Keratinocyte (primary cell): ENCODE results near the gene BAG5. TPM values are rescaled to one million over a fixed set of nuclear protein-coding genes. Genes with fewer than 3 reads are reported as not detected.

Experiments
- DNase-seq: peaks from one replicate; pipeline ENCODE4 v3.0.0-alpha.2; 2011; ENCODE audit warnings: low read depth, missing footprints, low spot score
- FAIRE-seq: peaks from 2 replicates; lab custom pipeline; 2011; peaks lifted over from hg19 to GRCh38; lab: Jason Lieb, UNC
- H2AFZ ChIP-seq: 2 replicates; pipeline ENCODE4 v1.6.0; 2012; ENCODE audit warnings: low read length, control low read depth, inconsistent platforms; ENCODE audit not compliant: control insufficient read depth
- H3K27ac ChIP-seq: 2 replicates; pipeline ENCODE4 v1.5.1; 2011; ENCODE audit warnings: low read length; ENCODE audit not compliant: control insufficient read depth, insufficient read depth
- H3K27me3 ChIP-seq: 3 replicates; pipeline ENCODE4 v1.6.0; 2011; ENCODE audit warnings: low read length; ENCODE audit not compliant: control insufficient read depth, insufficient read depth; ENCODE audit errors: extremely low read depth
- H3K36me3 ChIP-seq, 2 experiments: 2 replicates in 1 of 2; 3 replicates in 1 of 2; pipeline ENCODE4 v1.5.1; 2011; ENCODE audit warnings: low read length in 2 of 2, mild to moderate bottlenecking in 1 of 2; ENCODE audit not compliant: control insufficient read depth in 2 of 2, insufficient read depth in 2 of 2; ENCODE audit errors: extremely low read depth in 1 of 2
- H3K4me1 ChIP-seq: 3 replicates; pipeline ENCODE4 v1.5.1; 2011; ENCODE audit warnings: low read length; ENCODE audit not compliant: control insufficient read depth, insufficient read depth; ENCODE audit errors: extremely low read depth
- H3K4me2 ChIP-seq: 3 replicates; pipeline ENCODE4 v1.6.0; 2011; ENCODE audit warnings: low read depth, low read length; ENCODE audit not compliant: control insufficient read depth, insufficient read depth; ENCODE audit errors: extremely low read depth
- H3K4me3 ChIP-seq, 3 experiments: fragments of 200-600 bp in 1 of 3; sonication (generic) in 1 of 3; 2 replicates in 2 of 3; 3 replicates in 1 of 3; pipeline ENCODE4 v1.5.1; 2011 to 2016; ENCODE audit warnings: low read length in 3 of 3, mild to moderate bottlenecking in 3 of 3, control low read depth in 2 of 3, inconsistent platforms in 1 of 3, low read depth in 1 of 3, mixed read lengths in 1 of 3, mixed run types in 1 of 3, moderate library complexity in 1 of 3; ENCODE audit not compliant: control insufficient read depth in 2 of 3, insufficient read depth in 2 of 3; ENCODE audit errors: extremely low read depth in 1 of 3
- H3K79me2 ChIP-seq: 2 replicates; pipeline ENCODE4 v1.6.0; 2012; ENCODE audit warnings: low read length; ENCODE audit not compliant: control insufficient read depth, insufficient read depth
- H3K9ac ChIP-seq: 3 replicates; pipeline ENCODE4 v1.6.0; 2011; ENCODE audit warnings: low read length; ENCODE audit not compliant: control insufficient read depth, insufficient read depth; ENCODE audit errors: extremely low read depth
- H3K9me1 ChIP-seq: 3 replicates; pipeline ENCODE4 v1.6.0; 2011; ENCODE audit warnings: low read length; ENCODE audit not compliant: control insufficient read depth, insufficient read depth; ENCODE audit errors: extremely low read depth
- H3K9me3 ChIP-seq: 2 replicates; pipeline ENCODE4 v1.5.1; 2012; ENCODE audit warnings: low read depth, low read length; ENCODE audit not compliant: control insufficient read depth
- H4K20me1 ChIP-seq: 3 replicates; pipeline ENCODE4 v1.6.0; 2011; ENCODE audit warnings: low read length; ENCODE audit not compliant: control insufficient read depth, insufficient read depth; ENCODE audit errors: extremely low read depth
- EZH2 ChIP-seq: IDR thresholded peaks from one replicate; pipeline ENCODE4 v1.6.1; 2012; ENCODE audit warnings: inconsistent platforms, mild to moderate bottlenecking, low read length, moderate library complexity
- dilution Hi-C: fragments of 300-500 bp; cut with MboI; formaldehyde crosslinking; loops from one replicate; pipeline ENCODE4 v1.7.0; 2020; ENCODE audit warnings: low sequenced_read_pairs; ENCODE audit not compliant: extremely low pct_ligation_motif_present
- polyA plus RNA-seq, 5 experiments: library from polyadenylated mRNA; depleted of rRNA in 3 of 5; stranded (reverse) in 3 of 5; stranded (forward) in 1 of 5; unstranded in 1 of 5; fragments of >200 nt; gene quantifications; 1 replicate in 1 of 5; 2 replicates in 3 of 5; 3 replicates in 1 of 5; pipeline versions ENCODE4 v1.2.1 to v1.2.3, GENCODE V29; 2011 to 2012; ENCODE audit warnings: missing spikeins in 2 of 5, low read depth in 1 of 5, low replicate concordance in 1 of 5
- TF ChIP-seq, protein P1 (sequence below), 3 experiments: IDR thresholded peaks in 1 of 3; conservative IDR thresholded peaks in 1 of 3; optimal IDR thresholded peaks in 1 of 3; 2 replicates in 2 of 3; 3 replicates in 1 of 3; pipeline versions ENCODE3 to v1.5.1; 2011; ENCODE audit warnings: low read length in 3 of 3, mild to moderate bottlenecking in 3 of 3, moderate library complexity in 2 of 3, control low read depth in 1 of 3, inconsistent platforms in 1 of 3; ENCODE audit not compliant: insufficient read depth in 2 of 3; ENCODE audit errors: extremely low read depth in 1 of 3

BAG5 gene
- polyA plus RNA-seq, 1 donor (not counting 4 experiments of a cell fraction or from before 2014, with no cell fraction given) = 14.4 TPM

DNA sequence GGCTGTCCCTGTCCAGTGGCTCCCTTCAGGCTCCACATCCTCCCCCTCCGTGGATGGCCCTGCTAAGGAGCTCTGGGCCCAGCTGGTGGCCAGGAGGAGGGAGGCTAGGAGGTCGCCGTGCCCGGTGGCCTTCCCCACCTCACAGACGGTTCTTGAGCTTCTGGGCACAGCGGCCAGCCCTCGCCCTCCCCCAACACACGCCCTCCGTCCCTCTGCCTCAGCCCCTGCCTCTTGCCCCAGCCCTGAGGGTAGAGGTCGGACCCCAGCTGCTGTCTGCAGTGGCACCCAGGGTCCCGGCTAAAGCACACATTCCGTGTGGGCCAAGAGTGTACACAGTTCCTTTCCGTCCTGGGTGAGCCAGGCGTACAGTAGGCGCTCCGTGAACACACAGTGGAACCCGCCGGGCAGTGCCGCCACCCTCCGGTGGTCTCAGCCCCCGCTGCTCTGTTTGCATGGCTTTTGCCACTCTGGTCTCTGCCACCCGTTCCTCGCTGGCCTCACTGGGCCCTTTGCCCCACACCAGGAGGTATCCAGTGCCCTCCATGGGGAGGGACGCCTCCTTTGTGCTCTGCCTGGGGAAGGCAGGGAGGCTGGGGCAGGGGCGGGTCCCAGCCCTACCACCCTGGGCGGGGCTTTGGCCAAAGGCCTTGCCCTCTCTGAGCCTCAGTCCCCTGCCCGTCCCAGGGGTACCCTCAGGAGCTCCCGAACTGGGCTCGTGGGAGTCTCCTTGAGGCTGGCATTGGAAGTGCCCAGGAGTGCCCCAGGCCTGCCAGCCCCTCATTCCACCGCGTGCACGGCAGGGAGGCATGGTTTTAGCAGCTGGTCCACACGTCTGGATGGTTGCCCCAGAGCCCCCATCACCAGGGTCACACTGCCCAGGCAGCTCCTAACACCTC lies 20.5 kb downstream of the BAG5 start:
- FAIRE-seq (no peak), DNase-seq (no peak)
- dilution Hi-C loops = no loop called here
- Histone ChIP-seq H2AFZ (no peak overlapping the region), H3K4me3 (no peak overlapping the region), H3K79me2 (no peaks in the 10 kb centered on the region), H3K27me3 (no peaks in the 10 kb centered on the region), H3K36me3 (no peaks in the 10 kb centered on the region), H3K4me1 (peaks cover 31% of the 10 kb centered on the region), H3K9me1 (no peaks in the 10 kb centered on the region), H4K20me1 (peaks cover 6% of the 10 kb centered on the region), H3K27ac (no peak overlapping the region), H3K4me2 (peak overlapping the region; percentile 37), H3K9me3 (no peaks in the 10 kb centered on the region), H3K9ac (no peak overlapping the region)
- TF ChIP-seq, protein P1, sequence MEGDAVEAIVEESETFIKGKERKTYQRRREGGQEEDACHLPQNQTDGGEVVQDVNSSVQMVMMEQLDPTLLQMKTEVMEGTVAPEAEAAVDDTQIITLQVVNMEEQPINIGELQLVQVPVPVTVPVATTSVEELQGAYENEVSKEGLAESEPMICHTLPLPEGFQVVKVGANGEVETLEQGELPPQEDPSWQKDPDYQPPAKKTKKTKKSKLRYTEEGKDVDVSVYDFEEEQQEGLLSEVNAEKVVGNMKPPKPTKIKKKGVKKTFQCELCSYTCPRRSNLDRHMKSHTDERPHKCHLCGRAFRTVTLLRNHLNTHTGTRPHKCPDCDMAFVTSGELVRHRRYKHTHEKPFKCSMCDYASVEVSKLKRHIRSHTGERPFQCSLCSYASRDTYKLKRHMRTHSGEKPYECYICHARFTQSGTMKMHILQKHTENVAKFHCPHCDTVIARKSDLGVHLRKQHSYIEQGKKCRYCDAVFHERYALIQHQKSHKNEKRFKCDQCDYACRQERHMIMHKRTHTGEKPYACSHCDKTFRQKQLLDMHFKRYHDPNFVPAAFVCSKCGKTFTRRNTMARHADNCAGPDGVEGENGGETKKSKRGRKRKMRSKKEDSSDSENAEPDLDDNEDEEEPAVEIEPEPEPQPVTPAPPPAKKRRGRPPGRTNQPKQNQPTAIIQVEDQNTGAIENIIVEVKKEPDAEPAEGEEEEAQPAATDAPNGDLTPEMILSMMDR (optimal IDR thresholded peaks at IDR 0.05 in 1 of 3, IDR thresholded peaks at IDR 0.05 in 1 of 3, conservative IDR thresholded peaks at IDR 0.05 in 1 of 3; ENCODE audit: extremely low read depth in 1 of 3, insufficient read depth in 2 of 3, low read length in 3 of 3) = no peak
- TF ChIP-seq EZH2 = no peak

DNA sequence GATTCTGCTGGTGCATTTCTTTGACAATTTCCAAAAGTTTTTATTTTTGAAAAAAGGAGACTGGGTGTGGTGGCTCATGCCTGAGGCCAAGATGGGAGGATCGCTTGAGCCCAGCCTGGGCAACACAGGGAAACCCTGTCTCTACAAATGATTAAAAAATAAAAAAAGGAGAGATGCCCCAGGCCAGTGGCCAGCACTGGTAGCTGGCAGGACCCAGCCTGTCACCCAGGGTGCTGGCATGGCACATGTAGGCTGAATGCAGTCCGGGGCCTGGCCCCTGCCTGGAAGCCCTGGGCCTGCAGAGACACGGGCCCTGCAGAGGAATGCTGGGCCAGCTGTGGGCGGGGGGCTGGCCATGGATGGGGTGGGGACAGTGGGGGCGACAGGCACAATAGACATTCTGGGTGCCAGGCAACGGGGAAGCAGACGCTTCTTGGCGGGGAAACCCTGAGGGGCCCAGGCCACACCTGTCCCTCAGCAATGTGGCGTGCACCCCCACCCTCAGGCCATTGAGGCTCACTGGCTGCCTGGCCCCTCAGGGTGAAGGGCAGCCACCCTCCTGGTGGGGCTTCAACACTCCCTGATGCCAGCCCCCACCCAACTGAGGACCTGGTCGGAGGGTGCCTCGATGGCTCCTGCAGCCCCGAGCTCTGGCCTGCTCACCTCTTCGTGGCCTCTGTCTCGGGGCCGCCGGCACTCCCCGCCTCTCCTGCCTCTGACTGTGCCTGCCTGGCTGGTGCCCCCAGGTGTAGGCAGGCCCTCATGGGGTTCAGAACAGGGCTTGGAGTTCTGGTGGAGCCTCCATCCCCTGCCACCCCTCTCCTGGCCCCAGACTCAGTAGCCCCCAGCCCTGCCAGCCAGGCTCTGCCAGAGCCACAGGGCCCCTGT lies 21.4 kb downstream of the BAG5 start:
- Histone ChIP-seq H3K9ac (peak overlapping the region; percentile 61), H3K36me3 (peaks cover 0 to 2% of the 10 kb centered on the region in 2 experiments), H3K27ac (peak overlapping the region; percentile 74), H3K4me2 (peak overlapping the region; percentile 88), H3K4me1 (peaks cover 31% of the 10 kb centered on the region), H3K27me3 (no peaks in the 10 kb centered on the region), H3K9me1 (no peaks in the 10 kb centered on the region), H3K9me3 (no peaks in the 10 kb centered on the region), H3K4me3 (peak overlapping the region in 2 of 3 experiments; percentile 49 to 51), H2AFZ (no peak overlapping the region), H3K79me2 (no peaks in the 10 kb centered on the region), H4K20me1 (no peaks in the 10 kb centered on the region)
- dilution Hi-C loops = no loop called here
- peak; percentile 53 for DNase-seq
- TF ChIP-seq EZH2 = no peak
- TF ChIP-seq, protein P1 (optimal IDR thresholded peaks at IDR 0.05 in 1 of 3, IDR thresholded peaks at IDR 0.05 in 1 of 3, conservative IDR thresholded peaks at IDR 0.05 in 1 of 3; ENCODE audit: extremely low read depth in 1 of 3, insufficient read depth in 2 of 3, low read length in 3 of 3) = no peak
- no peak for FAIRE-seq
